Vagina (tissue), 2 donors: Measurements from ENCODE around the gene PARD6G. TPM values are rescaled to one million over a fixed set of nuclear protein-coding genes. Genes with fewer than 3 reads are reported as not detected.

Source experiments
- DNase-seq, 2 donors: peaks; one replicate each; pipeline ENCODE4 v3.0.0-alpha.2; 2017; ENCODE audit errors: extremely low spot score in 2 of 2
- H3K27ac ChIP-seq: fragments of 200-600 bp; sonication (generic); one replicate; pipeline ENCODE4 v1.5.1; 2019
- H3K27me3 ChIP-seq: fragments of 200-600 bp; sonication (generic); one replicate; pipeline ENCODE4 v1.5.1; 2019
- H3K36me3 ChIP-seq, 2 donors: fragments of 200-600 bp; sonication (generic); one replicate each; pipeline ENCODE4 v1.5.1; 2017 to 2019
- H3K4me1 ChIP-seq: fragments of 200-600 bp; sonication (generic); one replicate; pipeline ENCODE4 v1.5.1; 2019
- H3K4me3 ChIP-seq, 2 donors: fragments of 200-600 bp; sonication (generic); 1 replicate in 1 of 2; 2 replicates in 1 of 2; pipeline ENCODE4 v1.5.1; 2016 to 2019
- H3K9me3 ChIP-seq: fragments of 200-600 bp; sonication (generic); one replicate; pipeline ENCODE4 v1.5.1; 2019
- POLR2A ChIP-seq, 2 donors: fragments of 450-650 bp; IDR thresholded peaks; one replicate each; pipeline ENCODE4 v1.6.1; 2017; ENCODE audit warnings: antibody characterized with exemption in 2 of 2, mild to moderate bottlenecking in 2 of 2, moderate library complexity in 2 of 2
- POLR2AphosphoS5 ChIP-seq, 2 donors: sonication (generic); formaldehyde crosslinking; IDR thresholded peaks; one replicate each; pipeline ENCODE4 v1.9.0; 2017; ENCODE audit warnings: antibody characterized with exemption in 2 of 2, mild to moderate bottlenecking in 2 of 2, low read depth in 1 of 2; ENCODE audit not compliant: insufficient read depth in 1 of 2
- intact Hi-C: fragments of 100-400 bp; cut with DNase I; formaldehyde crosslinking; loops from one replicate; pipeline ENCODE4 v1.15.1; 2023
- total RNA-seq: library from RNA; depleted of rRNA; stranded (reverse); fragments of >200 nt; gene quantifications from one replicate; pipeline ENCODE4 v1.2.3, GENCODE V29; 2016
- TF ChIP-seq, protein P1 (sequence below), 3 experiments: fragments of 450-650 bp in 2 of 3; fragments of 200-600 bp in 1 of 3; sonication (generic) in 1 of 3; IDR thresholded peaks; one replicate each; pipeline ENCODE4 v1.5.1; 2017 to 2019; ENCODE audit warnings: antibody characterized with exemption in 3 of 3, mild to moderate bottlenecking in 2 of 3, moderate library complexity in 2 of 3

PARD6G gene
- total RNA-seq, 1 donor from 2014 or later = 32.7 TPM

DNA sequence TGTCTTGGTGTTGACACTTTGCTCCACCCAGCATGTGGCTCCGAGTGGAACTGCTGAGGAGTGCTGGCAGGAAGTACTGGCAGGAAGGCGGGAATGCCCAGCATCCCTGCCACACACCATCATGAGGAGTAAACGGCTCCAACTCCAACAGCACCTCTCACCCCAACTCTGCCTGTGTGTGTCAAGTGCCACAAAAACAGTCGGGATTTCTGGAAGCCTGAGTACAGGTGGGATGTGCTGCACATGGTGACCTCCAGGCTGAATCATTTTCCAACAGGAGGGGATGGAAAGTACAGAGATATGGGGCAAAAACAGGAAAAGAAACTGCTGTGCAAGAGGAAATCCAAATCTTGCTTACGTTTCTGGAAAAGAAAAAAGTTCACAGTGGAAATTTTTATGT lies 53.6 kb downstream of the PARD6G start:
- no peak overlapping the region for H3K27ac ChIP-seq
- TF ChIP-seq POLR2A (IDR thresholded peaks at IDR 0.05) = no peak
- TF ChIP-seq POLR2AphosphoS5 (IDR thresholded peaks at IDR 0.05; ENCODE audit: insufficient read depth in 1 of 2, low read depth in 1 of 2) = no peak
- TF ChIP-seq, protein P1, sequence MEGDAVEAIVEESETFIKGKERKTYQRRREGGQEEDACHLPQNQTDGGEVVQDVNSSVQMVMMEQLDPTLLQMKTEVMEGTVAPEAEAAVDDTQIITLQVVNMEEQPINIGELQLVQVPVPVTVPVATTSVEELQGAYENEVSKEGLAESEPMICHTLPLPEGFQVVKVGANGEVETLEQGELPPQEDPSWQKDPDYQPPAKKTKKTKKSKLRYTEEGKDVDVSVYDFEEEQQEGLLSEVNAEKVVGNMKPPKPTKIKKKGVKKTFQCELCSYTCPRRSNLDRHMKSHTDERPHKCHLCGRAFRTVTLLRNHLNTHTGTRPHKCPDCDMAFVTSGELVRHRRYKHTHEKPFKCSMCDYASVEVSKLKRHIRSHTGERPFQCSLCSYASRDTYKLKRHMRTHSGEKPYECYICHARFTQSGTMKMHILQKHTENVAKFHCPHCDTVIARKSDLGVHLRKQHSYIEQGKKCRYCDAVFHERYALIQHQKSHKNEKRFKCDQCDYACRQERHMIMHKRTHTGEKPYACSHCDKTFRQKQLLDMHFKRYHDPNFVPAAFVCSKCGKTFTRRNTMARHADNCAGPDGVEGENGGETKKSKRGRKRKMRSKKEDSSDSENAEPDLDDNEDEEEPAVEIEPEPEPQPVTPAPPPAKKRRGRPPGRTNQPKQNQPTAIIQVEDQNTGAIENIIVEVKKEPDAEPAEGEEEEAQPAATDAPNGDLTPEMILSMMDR (IDR thresholded peaks at IDR 0.05) = no peak
- no peaks in the 10 kb centered on the region for H3K9me3 ChIP-seq
- H3K36me3 ChIP-seq = no peaks in the 10 kb centered on the region
- peaks cover 25% of the 10 kb centered on the region for H3K4me1 ChIP-seq
- H3K4me3 ChIP-seq = no peak overlapping the region
- peak; percentile 81 to 85 for DNase-seq
- no peaks in the 10 kb centered on the region for H3K27me3 ChIP-seq
- intact Hi-C loops = no loop called here

DNA sequence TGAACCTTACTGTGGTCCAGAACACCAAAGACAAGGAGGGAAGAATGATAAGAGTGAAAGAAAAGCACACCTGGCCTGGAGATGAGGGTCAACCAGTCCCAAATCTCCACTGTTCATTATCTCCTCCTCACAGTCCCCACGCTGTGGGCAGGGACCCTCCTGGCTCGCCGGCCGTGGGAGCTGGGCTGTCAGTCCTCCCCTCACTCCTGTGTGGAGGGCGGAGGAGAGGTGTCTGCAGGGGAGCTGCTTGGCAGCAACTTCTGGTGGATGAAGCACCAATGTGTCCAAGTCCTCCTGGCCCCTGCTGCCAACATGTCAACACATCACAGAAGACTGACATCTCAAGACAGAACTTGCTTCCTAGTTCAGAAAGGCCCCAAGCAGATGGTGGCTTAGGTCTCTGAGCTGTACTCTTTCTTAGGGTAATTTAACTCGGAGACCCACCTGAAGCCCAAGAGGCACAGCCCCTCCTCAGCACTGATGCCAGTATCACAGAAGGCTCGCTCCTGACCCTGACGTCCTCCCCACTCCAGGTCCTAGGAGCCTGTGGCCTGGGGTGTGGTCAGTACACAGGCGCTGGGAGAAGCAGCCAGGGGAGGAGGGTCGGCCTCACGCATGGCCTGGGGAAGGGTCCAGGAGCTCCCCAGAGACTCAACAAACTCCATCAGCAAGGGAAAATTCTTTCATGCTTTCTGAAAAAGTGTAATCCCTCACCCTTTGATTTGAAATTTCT lies 54.5 kb downstream of the PARD6G start:
- Histone ChIP-seq H3K27me3 (no peaks in the 10 kb centered on the region), H3K27ac (no peak overlapping the region), H3K4me3 (no peak overlapping the region), H3K36me3 (no peaks in the 10 kb centered on the region), H3K4me1 (peaks cover 22% of the 10 kb centered on the region), H3K9me3 (no peaks in the 10 kb centered on the region)
- intact Hi-C loops = no loop called here
- TF ChIP-seq POLR2A (IDR thresholded peaks at IDR 0.05) (no peak), POLR2AphosphoS5 (IDR thresholded peaks at IDR 0.05; ENCODE audit: insufficient read depth in 1 of 2, low read depth in 1 of 2) (no peak)
- TF ChIP-seq, protein P1 (IDR thresholded peaks at IDR 0.05) = no peak
- DNase-seq = peak; percentile 65 to 87

DNA sequence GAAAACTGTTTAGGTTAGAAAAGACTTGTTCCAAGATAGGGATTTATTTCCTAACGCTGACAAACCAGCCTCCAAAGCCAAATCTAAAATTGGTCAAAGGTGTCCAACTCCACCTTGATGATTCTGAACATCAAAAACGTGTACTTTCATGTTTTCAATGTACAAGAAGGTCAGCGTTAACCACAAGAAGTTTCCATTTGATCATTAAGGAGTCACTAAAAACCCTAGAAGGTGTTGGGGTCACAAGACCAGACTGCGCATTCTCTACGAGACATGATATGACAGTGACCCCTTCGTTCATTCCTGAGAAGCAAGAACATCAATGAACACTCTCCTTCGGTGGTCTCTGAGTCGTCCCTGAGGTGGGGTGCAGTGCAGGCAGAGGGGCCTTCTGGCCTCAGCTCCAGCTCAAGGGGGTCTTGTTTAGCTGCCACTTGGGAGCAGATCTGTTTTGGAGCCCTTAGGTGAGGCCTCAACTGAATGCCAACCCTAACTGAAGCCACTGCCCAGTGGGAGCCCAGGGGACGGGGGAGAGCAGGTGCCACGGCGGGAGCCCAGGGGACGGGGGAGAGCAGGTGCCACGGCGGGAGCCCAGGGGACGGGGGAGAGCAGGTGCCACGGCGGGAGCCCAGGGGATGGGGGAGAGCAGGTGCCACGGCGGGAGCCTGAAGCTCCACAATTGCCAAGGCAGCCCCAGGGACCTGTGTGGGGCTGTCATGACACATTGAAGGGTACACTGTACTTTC lies 55.2 kb downstream of the PARD6G start:
- TF ChIP-seq POLR2AphosphoS5 (IDR thresholded peaks at IDR 0.05; ENCODE audit: insufficient read depth in 1 of 2, low read depth in 1 of 2) (no peak), POLR2A (IDR thresholded peaks at IDR 0.05) (no peak)
- TF ChIP-seq, protein P1 (IDR thresholded peaks at IDR 0.05) = no peak
- intact Hi-C loops = no loop called here
- H3K4me1 ChIP-seq = peaks cover 15% of the 10 kb centered on the region
- no peaks in the 10 kb centered on the region for H3K27me3 ChIP-seq
- no peak overlapping the region for H3K4me3 ChIP-seq
- no peak overlapping the region for H3K27ac ChIP-seq
- no peaks in the 10 kb centered on the region for H3K36me3 ChIP-seq
- H3K9me3 ChIP-seq = no peaks in the 10 kb centered on the region
- DNase-seq = peak; percentile 12 to 65

DNA sequence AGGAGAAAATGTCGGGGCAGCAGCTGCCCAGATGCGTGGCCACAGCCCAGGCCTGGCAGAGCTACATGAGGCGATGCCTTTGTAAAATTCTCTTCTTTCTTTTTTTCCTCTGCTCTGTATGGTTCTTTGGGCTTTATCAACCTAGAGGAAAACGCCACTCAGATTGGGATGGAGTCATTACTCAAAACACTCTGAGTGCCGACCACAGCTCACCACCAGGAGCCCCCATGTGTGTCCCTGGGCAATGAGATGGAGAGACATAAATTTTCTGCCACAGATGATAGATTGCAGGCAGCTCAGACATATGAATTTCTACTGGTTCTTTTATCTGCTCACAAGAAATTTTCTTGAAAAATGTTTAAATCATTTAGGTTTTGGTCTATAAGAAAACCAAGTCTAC lies 56.0 kb downstream of the PARD6G start:
- no peak overlapping the region for H3K4me3 ChIP-seq
- no peaks in the 10 kb centered on the region for H3K36me3 ChIP-seq
- H3K27ac ChIP-seq = no peak overlapping the region
- H3K4me1 ChIP-seq = peaks cover 7% of the 10 kb centered on the region
- no peaks in the 10 kb centered on the region for H3K9me3 ChIP-seq
- H3K27me3 ChIP-seq = no peaks in the 10 kb centered on the region
- DNase-seq = peak in 1 of 2 donors; percentile 32
- TF ChIP-seq POLR2AphosphoS5 (IDR thresholded peaks at IDR 0.05; ENCODE audit: insufficient read depth in 1 of 2, low read depth in 1 of 2) (no peak), POLR2A (IDR thresholded peaks at IDR 0.05) (no peak)
- TF ChIP-seq, protein P1 (IDR thresholded peaks at IDR 0.05) = no peak
- intact Hi-C loops = no loop called here

DNA sequence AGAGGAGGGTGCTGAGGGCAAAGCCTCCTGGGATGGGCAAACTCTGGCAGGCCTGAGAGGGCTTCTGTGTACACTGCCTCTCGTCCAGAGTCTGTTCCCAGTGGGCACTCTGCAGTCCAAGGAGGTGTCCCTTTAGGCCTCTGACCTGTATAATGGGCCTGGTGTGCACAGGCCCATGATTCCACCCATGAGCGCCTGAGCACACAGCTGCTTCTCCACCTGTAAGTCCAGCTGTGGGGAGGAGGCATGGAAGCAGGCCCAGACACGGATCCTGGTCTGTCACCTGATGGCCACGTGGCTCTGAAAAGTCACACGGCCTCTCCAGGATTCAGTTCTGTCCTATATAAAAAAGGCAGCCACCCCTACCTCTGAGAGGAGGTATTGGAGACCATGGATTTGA lies 57.0 kb downstream of the PARD6G start:
- no peak for DNase-seq
- no peaks in the 10 kb centered on the region for H3K27me3 ChIP-seq
- H3K4me1 ChIP-seq = peaks cover 4% of the 10 kb centered on the region
- no peaks in the 10 kb centered on the region for H3K36me3 ChIP-seq
- H3K4me3 ChIP-seq = no peak overlapping the region
- H3K27ac ChIP-seq = no peak overlapping the region
- no peaks in the 10 kb centered on the region for H3K9me3 ChIP-seq
- TF ChIP-seq POLR2A (IDR thresholded peaks at IDR 0.05) (no peak), POLR2AphosphoS5 (IDR thresholded peaks at IDR 0.05; ENCODE audit: insufficient read depth in 1 of 2, low read depth in 1 of 2) (no peak)
- TF ChIP-seq, protein P1 (IDR thresholded peaks at IDR 0.05) = no peak
- intact Hi-C loops = no loop called here
